Measurements from ENCODE around the gene FAM222A.

FAM222A gene

DNA sequence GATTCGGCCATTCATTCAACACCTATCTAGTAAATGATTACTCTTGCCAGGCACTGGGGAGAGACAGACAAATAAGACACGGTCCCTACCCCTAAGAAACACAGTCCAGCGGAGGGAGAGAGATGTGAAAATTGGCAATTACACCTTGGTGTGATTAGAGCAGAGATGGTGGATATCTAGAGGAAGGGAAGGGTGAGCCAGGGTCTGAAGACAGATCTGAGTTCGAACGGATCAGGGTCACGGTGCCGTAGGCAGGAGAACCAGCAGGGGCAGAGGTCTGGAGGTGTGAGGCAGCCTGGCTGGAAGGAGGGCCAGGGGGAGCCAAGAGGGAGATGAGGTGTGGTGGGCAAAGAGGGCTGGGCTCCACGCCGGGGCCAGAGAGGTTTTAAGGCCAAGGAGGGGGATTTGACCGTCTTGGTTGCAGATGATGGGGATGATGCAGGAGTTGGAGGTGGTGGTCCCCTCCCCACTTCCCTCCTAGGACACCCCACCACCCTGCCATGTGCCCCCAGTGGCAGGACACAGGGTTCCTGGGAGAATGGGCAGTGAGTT is 27.1 kb downstream of the FAM222A start:
- DNase-seq, result no peak

DNA sequence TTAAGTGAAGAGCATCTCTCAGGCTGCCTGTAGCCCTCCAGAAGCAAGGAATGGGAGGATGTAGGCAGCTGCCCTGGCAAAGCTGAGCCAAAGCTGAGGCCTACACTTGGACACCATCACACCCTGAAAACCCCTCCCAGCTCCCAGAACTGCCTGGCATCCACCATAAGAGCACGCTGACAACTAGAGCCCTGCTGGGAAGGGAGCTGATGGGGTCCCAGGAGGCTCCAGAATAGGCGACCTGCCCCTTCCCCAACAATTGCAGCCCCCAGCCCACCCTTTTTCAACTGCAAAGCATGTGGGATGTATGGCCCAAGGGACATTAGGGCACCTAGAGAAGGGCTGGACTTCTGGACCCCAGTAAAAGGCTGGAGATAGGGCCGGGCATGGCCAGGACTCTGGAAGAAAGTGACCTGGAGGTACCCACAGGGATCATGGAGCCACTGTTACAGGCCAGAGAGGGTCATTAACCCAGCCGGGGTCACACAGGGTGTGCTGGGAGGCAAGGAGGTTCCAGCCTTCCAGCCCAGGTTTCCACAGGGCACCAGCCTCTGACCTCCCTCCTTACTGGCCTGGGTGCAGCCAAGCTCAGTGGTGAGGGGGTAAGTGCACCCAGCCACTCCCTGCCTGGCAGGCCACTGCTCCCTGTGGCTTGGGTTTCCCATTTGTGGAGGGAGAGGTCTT is 27.8 kb downstream of the FAM222A start:
- no peak for DNase-seq

DNA sequence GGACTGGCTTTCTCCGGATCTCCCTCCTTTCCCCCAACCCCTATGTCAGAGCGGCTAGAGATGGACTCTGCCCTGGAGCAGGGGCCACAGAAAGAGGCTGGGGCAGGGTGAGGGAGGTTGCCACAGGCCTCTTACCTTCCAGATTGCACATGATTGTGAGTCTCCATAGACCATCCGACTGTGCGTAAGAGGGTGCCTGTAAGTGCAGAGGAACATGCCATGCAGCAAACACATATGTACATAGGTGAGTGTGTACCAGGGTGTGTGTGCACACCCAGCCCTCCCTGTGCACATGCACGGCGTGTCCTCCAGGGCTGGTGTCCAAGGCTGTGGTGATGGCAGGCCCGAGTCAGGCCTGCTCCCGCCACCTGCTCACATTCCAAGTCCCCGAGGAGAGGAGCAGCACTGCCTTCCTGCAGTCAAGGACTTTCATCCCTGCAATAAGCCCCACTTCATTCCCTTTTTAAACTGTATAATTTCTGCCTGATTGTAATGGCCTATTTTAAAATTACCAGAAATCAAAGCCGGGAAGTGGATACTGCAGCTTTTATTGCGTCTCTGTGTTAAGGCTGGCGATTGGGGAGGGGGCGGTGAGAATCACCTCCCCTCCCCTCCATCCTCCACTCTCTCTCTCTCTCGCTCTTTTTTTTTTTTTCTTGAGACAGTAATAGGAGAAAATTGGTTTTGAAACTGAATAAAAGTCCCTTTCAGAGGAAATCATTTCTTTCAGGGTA is 28.5 kb downstream of the FAM222A start:
- DNase-seq, result no peak

DNA sequence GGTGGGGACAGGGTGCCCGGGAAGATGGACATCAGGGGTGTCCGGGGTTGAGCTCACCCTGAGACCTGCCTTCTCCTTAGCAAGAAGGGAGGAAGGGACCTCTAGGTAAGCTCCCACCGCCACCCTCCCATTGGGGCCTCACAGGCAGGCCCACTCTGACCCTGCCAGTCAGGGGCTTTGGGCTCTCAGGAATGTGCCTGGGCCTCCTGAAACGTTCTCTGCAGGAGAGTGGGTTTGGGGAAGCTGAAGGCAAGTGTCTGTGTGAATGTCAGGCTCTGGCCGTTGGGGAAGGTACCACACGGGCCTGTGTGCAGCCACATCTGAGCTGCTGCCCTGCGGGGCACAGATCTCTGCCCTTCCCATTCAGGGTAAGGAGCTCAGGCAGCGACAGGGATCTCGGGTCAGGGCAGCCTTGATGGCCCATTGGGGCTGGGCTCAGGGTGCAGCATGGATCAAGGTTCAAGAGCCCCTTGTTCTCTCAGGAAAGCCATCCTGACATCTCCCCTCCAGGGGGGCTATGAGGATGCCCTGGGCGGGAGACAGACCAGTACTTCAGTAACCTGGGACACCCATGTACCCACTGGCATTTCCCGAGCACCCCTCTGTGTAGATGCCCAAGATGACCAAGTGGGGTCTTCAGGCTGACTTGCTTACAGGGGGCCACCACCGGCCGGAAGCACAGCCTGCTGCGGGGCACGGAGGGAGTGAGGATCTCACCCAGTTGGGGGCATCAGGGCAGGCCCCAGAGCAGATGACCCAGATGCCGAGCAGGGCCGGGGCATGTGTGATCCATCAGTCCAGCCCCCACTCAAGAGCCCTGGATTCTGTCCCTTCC is 29.7 kb downstream of the FAM222A start:
- DNase-seq, result no peak

DNA sequence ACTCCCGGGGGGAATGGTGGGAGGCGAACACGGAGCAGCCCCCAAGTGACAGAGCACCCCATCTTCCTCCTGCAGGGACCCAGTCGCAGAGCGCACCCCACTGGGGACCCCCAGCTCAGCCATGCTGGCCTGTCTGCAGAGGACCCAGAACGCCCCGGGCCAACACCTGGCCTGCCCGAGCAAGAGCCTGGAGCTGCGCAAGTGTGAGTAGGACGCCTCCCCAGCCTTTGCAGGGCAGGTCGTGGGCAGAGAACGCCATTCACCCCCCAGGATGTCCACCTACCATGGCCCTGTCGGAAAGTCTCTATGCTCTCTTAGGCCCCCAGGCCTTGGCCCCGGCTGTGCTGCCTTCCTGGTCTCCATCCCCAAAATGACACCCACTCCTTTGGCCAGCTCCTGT is 30.4 kb downstream of the FAM222A start:
- DNase-seq, result no peak

DNA sequence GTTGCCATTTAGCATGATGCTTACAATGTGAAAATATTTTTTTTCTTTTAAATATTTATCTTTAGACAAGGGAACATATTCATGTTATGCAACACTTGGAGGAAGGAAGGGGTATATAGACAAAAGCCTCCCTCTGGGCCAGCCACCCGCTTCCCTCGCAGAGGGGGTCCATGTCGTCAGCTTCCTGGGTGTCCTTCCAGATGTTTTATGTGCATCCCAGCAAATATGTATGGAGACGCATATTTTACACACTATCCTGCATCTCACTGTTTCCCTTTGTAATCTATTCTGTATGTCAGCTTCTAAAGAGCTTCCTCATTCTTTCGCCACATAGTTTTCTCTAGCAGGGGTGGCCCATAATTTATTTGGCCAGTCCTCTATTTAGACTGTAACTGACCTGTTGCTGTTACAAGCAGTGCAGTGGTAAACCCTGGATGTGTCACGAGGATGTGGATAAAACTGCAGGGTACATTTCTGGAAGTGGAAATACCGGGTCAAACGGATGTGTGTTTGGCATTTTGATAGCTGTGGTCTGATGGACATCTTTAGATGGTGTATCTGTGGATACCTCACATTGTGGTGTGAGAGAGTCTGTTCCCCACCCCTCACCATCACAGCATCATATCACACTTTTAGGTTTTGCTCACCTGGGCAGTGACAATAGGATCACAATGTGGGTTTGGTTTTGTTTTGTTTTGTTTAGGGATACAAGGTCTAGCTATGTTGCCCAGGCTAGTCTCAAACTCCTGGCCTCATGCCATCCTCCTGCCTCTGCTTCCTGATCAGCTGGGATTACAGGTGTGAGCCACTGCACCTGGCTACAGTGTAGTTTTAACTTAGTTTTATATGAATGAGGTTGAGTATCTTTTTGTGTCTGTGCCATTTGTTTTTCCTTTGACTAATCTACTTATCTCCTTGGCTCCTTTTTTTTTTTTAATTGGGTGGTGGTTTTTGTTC is 31.6 kb downstream of the FAM222A start:
- no peak for DNase-seq

DNA sequence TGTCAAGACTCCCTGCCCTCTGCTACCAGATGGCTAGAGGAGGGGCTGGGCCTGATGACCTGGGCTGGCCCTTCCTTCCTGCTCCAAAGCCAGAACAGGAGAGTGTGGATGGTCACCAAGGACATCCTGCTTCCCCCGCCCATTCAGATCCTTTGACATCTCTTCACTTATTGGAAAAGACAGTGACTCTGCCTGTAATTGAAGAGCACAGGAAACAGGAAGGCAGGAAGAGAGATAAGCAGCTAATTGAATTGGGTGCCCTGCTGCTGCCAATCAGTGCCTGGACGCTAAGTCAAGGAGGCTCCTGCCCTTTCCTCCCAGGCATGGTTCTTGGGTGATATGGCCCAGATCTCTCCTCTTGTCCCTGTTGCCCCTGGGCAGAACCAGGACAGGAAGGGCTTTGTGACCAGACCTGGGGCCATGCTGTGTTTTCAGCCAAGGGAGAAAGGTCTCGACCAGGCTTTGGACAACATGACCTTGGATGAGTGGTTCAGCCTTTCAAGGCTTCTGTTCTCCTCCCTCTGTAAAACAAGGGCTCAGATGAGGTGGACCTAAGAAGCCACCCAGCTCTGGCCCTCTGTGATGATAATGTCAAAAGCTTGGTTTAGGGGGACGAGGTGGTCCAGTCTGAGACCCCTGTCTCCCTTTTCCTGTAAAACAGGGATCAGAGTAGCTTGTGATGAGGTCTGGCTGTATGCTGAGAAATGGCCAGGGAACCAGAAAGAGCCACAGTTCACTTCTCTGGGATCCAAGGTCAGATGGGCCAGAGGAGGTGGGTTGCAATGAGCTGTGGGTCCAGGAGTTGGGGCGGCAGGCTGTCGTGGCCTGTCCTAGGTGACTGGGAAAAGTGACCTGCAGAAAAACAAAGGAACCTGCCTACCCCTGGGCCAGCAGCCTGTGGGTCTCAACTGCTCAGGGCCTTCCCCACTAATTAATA is 38.8 kb downstream of the FAM222A start:
- DNase-seq, result no peak

DNA sequence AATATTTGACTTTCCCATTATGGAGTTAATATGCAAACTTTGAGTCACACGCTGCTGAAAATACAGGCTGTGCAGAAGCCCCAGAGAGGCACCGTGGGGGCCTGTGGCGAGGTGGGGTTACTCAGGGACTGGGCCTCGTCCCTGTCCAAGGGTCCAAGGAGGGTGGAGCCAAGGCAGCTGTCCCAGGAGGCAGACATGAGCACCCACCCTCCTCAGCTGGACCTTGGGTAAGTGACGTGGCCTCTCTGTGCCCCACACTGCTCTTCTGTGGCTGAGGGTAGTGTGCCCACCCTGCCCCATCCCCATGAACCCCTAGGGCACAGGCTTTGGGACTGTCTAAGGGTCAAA is 39.4 kb downstream of the FAM222A start:
- no peak for DNase-seq

DNA sequence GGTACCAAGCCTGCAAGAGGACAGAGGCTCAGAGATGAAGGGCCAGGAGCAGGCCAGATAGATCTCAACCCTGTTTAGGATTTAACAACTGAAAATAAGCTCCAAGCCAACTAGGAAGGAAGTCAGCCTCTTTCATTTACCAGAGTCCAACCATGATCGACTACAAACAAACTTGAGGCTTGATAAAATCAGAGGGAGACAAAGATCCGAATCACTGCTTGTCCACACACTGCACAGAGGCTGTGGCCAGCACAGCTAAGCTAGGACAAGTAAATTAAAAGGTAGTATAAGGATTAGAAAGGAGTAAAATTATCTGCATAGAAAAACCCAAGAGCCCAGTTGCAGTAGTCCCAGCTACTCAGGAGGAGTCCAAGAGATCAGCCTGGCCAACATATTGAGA is 40.3 kb downstream of the FAM222A start:
- DNase-seq, result no peak

DNA sequence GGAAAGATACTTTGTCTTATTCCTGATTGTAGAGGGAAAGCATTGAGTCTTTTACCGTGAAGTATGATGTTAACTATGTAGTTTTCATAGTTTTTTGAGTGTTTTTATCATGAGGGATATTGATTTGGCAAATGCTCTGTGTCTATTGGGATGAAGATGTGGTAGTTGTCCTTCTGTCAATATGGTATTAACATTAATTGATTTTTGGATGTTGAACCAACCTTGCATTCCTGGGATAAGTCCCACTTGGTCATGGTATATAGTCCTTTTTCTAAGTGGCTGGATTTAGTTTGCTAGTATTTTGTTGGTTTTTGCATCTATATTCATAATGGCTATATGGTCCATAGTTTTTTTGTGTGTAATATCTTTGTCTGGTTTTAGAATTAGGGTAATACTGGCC is 42.8 kb downstream of the FAM222A start:
- DNase-seq, result no peak

DNA sequence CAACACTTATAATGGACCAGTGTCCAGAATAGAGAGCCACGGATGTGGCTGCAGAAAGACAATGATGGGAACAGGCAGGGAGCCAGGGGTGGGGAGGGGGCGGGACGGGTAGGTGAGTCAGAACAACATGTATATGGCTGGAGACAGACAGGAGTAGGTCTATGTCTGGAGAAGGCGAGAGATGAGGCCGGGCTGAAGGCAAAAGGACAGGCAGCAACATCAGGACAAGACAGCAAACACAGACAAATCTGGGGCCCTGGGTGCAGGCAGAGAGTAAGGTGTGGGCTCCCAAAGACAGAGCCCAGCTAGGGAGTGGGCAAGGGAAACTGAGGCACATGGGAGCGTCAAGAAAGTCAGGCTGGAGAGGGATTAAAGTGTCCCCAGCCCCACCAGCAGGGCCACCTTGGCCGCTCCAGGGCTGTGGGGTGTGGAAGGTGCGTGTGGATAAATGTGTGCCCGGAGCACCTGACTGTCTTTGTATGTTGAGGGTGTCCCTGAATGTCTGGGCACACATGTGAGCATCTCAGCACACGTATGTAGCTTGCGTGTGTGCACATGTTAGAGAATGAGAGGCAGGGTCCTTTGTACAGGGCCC is 44.1 kb downstream of the FAM222A start:
- no peak for DNase-seq

DNA sequence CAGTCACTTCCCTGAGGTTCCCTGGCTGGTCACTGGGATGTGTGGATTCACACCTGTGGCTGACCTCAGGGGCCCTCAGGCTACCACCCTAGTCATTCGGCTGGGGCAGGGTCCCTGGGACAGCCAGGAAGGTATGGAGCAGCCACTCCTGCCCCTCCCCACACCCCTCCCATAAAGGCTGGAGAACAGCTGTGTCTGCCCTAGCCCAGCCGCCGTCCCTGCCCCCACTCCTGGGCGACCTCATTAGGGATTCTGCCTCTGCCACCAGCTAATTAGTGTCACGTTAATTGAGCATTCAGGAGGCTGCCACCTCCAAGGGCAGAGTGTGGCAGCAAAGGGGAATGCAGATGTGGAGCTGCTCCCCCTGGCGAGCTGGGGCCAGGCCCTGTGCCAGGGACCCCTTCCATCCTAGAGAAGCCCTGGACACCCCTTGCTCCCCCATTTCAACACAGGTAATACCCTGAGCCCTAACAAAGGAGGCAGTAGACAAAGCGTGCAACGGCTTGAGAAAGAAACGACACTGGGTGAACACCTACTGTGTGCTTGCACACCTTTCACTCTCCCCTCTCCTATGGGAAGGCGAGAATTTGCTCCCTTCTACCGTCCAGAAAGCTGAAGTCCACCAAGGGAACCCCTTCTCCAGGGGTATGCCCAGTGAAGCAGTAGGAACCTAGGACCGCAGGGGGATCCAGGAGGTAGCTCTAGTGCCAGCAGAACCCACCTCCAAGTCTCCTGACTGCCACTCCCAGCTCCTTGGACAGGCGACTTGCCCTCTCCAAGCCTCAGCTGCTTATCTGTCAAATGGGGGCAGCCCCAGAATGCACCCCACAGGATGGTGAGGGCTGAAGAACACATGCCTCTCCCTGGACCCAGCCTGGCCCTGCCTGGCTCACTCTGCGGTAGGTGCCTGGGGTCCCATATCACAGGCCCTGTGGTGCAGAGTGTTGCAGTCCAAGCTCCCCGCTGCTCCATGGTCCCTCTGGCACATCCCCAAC is 45.1 kb downstream of the FAM222A start:
- no peak for DNase-seq

DNA sequence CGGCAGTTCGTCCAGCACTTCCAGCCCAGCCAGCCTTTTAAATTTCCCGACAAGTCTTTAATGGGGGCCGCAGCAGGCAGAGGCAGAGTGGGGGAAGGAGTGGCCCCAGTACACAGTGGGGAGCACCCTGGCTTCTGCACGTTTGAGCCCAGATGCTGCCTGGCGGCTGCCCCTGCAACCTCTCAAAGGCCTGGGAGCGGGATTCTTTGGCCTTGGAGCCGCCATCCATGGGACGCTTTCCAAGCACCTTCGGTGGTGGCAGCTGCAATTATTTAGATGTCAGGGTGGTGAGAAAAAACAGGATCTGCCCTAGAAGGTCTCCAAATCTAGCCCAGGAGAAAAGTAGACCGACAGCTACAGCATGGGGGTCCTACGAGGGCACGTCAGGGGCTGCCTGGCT is 46.0 kb downstream of the FAM222A start:
- no peak for DNase-seq

DNA sequence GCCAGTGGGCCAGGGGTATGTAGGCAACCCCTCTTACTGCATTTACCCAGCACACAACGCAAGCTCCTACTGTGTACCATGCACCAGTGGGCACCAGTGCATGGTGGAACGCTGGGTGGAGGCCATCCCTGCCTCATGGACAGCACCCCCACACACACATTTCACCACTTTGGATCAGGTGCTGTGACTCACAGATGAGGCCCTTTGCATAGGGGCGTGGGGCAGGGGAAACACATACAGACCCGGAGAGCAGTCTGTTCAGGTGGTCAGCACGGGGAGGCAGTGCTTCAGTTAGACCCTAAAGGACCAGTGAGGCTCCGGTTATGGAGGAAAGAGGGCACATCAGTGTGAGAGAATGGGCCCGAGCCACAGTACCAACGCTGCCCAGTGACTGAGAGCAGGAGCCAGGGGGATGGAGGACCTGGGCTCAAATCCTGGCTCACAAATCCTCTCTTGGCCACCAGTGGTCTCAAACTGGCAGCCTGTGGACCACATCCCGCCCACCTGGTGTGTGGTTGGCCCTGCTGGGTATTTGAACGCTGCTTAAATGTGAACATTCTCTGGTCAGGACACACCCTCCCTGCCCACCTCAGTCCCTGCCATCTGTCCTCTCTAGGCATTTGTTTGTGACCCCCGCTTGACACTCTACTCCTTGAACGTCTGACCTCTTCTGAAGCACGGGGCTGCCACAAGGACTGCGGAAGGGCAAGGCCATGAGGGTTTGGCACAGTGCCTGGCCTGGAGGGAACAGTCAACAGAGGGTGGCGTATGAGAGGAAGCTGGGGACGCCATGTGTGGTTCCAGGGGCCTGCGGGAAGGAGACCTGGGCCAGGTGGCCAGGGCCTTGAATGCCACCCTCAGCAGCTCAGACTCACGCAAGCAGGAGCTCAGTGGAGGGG is 46.7 kb downstream of the FAM222A start:
- DNase-seq, result no peak

DNA sequence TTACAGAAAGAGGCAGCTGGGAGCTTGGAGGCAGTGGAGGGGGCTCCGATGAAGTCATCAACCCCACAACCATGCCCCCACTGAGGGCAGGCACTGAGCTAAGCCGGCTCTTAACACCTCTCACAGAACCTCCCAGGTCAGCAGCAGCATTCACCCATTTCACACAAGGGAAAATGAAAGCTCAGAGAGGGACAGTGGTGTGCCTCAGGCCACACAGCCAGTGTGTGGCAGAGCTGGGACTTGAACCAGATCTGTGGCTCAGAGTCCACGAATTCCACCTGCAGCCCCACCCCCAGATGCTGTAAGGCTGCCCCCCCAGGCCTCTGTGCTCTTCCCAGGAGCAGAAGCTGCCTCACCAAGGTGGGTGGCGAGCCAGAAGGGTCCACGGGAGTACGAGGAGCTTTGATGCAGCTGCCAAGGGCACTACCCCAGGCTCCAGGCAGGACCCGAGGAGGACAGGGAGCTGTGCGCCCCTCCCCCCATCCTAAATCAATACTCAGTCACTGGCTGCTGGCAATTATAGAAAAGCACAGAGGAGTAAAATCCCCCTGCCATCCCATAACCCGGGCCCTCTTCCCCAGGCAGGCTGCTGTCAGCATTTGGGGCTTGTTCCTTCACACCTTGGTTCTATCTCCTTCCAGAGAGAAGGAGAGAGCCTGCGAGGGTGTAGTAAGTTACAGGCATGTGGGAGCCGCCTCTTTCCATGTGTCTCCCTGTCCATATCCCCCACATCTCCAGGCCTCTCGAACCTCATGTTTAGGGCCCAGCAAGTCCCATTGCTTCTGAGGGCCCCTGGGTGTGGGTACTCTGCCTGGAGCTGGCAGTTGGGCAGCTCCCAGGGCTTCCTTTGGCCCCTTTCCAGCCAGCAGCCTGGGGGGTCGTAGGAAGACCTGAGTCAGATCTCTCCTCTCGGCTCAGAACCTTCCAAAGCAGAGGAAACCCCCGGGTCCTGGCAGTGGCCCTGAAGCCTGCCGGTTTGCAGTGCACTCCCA is 47.6 kb downstream of the FAM222A start:
- DNase-seq, result no peak

DNA sequence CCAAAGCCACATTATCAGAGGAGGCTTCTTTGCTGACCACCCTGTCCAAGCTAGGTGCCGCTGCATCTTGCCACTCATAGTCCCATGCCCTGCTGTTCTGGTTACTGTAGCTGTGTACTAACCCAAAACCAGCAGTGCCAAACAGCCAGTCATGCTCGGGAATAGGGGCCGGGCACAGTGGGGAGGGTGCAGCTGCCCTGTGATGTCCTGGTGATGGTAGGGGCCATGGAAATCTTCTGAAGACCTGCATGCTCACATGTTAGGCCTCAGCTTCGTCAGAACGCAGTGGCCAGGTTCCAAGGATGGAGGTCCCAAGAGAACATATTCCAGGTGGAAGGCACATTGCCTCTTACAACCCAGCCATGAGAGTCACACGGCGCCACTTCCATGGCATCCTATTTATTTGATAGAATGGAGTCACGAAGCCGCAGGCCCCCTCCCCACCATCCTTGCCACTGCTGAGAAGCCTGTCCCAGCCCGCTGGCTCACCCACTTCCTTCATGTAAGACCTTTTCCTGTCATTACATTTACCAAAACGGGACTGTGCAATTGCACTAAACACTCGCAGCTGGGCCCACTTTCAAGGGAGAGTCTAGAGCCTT is 48.5 kb downstream of the FAM222A start:
- DNase-seq, result no peak
